Natural killer cell (primary cell): ENCODE results near the gene ARHGAP6. TPM values are rescaled to one million over a fixed set of nuclear protein-coding genes. Genes with fewer than 3 reads are reported as not detected.

Source experiments
- ATAC-seq, 3 donors: fragments of 150-1000 bp in 2 of 3; fragments of 200-7000 bp in 1 of 3; cut with Tn5 transposase; 1 replicate in 1 of 3; 2 replicates in 2 of 3; pipeline ENCODE4 v1.10.0; 2021; ENCODE audit warnings: mild to moderate bottlenecking in 2 of 3, moderate library complexity in 2 of 3
- DNase-seq, 2 donors: peaks; one replicate each; pipeline versions ENCODE4 v3.0.0 to v3.0.0-alpha.2; 2013 to 2021; ENCODE audit warnings: mixed read lengths in 1 of 2
- H3K27ac ChIP-seq: one replicate; pipeline ENCODE4 v1.5.1; 2013; ENCODE audit warnings: mild to moderate bottlenecking, low read length
- H3K27me3 ChIP-seq: one replicate; pipeline ENCODE4 v1.6.1; 2013; ENCODE audit warnings: low read length; ENCODE audit not compliant: control insufficient read depth, insufficient read depth
- H3K36me3 ChIP-seq: one replicate; pipeline ENCODE4 v1.6.1; 2013; ENCODE audit warnings: low read length; ENCODE audit not compliant: control insufficient read depth, insufficient read depth
- H3K4me1 ChIP-seq: one replicate; pipeline ENCODE4 v1.6.1; 2013; ENCODE audit warnings: low read length; ENCODE audit not compliant: control insufficient read depth, insufficient read depth
- H3K4me3 ChIP-seq: one replicate; pipeline ENCODE4 v1.5.1; 2013; ENCODE audit warnings: low read length
- H3K9me3 ChIP-seq: one replicate; pipeline ENCODE4 v1.6.1; 2013; ENCODE audit warnings: low read length; ENCODE audit not compliant: control insufficient read depth, insufficient read depth
- H3K27ac Mint-ChIP-seq, 2 donors: one replicate each; pipeline ENCODE4 v1.8.0; 2022; ENCODE audit warnings: mild to moderate bottlenecking in 2 of 2, mixed read lengths in 2 of 2, moderate library complexity in 1 of 2
- H3K27me3 Mint-ChIP-seq, 2 donors: one replicate each; pipeline ENCODE4 v1.8.0; 2022; ENCODE audit warnings: low read depth in 2 of 2, mixed read lengths in 2 of 2
- H3K36me3 Mint-ChIP-seq: one replicate; pipeline ENCODE4 v1.8.0; 2022; ENCODE audit warnings: mixed read lengths
- H3K4me1 Mint-ChIP-seq, 2 donors: one replicate each; pipeline ENCODE4 v1.8.0; 2022; ENCODE audit warnings: mixed read lengths in 2 of 2
- H3K4me3 Mint-ChIP-seq: one replicate; pipeline ENCODE4 v1.8.0; 2022; ENCODE audit warnings: mild to moderate bottlenecking, moderate library complexity, mixed read lengths
- H3K9me3 Mint-ChIP-seq, 2 donors: one replicate each; pipeline ENCODE4 v1.8.0; 2022; ENCODE audit warnings: mixed read lengths in 2 of 2
- WGBS: methylation state at CpG from one replicate; pipeline ENCODE4 v1.1.7; 2013; ENCODE audit warnings: missing lambda C conversion rate; ENCODE audit not compliant: insufficient coverage; 5-methylcytosine and 5-hydroxymethylcytosine counted together
- intact Hi-C: fragments of 100-400 bp; cut with micrococcal nuclease; formaldehyde crosslinking; loops from one replicate; pipeline ENCODE4 v1.14.2; 2022
- total RNA-seq, 4 donors: library from RNA; stranded (reverse); fragments of 120-200 nt in 1 of 4; gene quantifications; one replicate each; pipeline versions ENCODE4 v1.2.3 to v1.2.4, GENCODE V29; 2013 to 2022
- TF ChIP-seq, protein P1 (sequence below): fragments of 200-600 bp; IDR thresholded peaks from one replicate; pipeline ENCODE4 v1.8.0; 2022; ENCODE audit warnings: antibody characterized with exemption

The ARHGAP6 gene
- total RNA-seq, 3 donors from 2014 or later (not counting 1 experiment from before 2014, with no cell fraction given), result 0.32 to 1.9 (median 1.8) TPM

DNA sequence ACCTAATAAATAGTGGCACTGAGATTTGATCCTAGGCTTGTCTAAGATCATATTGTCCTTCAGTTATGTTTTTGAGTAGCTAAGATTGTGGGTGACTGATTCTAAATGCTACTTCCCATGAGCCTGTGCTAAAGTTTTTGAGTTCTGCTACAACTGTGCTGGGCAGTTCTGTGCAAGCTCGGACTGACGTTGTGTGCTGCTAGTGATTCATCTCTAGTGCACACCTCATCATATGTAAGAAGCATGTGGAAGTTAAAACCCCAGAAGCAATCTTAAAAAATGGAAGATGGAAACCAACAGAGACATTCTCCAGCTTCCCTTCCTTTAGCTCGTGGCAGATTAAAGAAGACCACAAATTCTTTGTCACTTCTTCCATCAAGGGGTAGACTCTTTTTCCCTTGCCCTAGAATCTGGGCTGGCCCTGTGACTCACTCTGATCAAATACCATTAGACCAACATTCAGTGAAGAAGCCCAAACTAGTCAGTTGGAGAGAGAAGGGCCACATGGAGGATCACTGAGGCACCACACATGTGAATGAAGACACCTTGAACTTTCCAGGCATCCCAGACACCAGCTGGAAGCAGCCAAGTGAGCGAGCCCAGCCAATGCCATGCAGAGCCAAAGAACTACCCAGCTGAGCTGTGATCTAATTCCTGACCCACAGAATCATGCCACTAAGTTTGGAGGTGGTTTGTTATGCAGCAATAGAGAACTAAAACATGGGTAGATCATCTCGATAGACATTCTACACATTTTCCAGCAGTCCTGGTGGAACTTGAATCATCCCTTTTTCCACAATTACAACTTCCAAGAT is 16.8 kb downstream of the ARHGAP6 start:
- H3K4me3 Mint-ChIP-seq, result no peak overlapping the region
- H3K9me3 Mint-ChIP-seq, result no peaks in the 10 kb centered on the region
- DNase-seq (no peak), ATAC-seq (no peak)
- intact Hi-C loops, result no loop called here
- H3K9me3 ChIP-seq, result no peaks in the 10 kb centered on the region
- H3K36me3 Mint-ChIP-seq, result no peaks in the 10 kb centered on the region
- WGBS, result 90% methylated on average over 4 of the region's 5 CpGs
- H3K27me3 Mint-ChIP-seq, result peaks cover 0 to 30% of the 10 kb centered on the region in 2 donors
- H3K4me1 Mint-ChIP-seq, result no peaks in the 10 kb centered on the region
- no peaks in the 10 kb centered on the region for H3K27me3 ChIP-seq
- no peaks in the 10 kb centered on the region for H3K36me3 ChIP-seq
- no peak overlapping the region for H3K4me3 ChIP-seq
- no peaks in the 10 kb centered on the region for H3K4me1 ChIP-seq
- no peak overlapping the region for H3K27ac ChIP-seq
- TF ChIP-seq, protein P1, sequence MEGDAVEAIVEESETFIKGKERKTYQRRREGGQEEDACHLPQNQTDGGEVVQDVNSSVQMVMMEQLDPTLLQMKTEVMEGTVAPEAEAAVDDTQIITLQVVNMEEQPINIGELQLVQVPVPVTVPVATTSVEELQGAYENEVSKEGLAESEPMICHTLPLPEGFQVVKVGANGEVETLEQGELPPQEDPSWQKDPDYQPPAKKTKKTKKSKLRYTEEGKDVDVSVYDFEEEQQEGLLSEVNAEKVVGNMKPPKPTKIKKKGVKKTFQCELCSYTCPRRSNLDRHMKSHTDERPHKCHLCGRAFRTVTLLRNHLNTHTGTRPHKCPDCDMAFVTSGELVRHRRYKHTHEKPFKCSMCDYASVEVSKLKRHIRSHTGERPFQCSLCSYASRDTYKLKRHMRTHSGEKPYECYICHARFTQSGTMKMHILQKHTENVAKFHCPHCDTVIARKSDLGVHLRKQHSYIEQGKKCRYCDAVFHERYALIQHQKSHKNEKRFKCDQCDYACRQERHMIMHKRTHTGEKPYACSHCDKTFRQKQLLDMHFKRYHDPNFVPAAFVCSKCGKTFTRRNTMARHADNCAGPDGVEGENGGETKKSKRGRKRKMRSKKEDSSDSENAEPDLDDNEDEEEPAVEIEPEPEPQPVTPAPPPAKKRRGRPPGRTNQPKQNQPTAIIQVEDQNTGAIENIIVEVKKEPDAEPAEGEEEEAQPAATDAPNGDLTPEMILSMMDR, result no peak
- H3K27ac Mint-ChIP-seq, result no peak overlapping the region

GRCh38 chrX:11647138-11647537 is 18.6 kb downstream of the ARHGAP6 start:
- TF ChIP-seq, protein P1, result no peak
- DNase-seq (no peak), ATAC-seq (no peak)
- Mint-ChIP-seq H3K9me3 (no peaks in the 10 kb centered on the region), H3K27ac (no peak overlapping the region), H3K4me1 (no peaks in the 10 kb centered on the region), H3K27me3 (peaks cover 0 to 35% of the 10 kb centered on the region in 2 donors), H3K4me3 (no peak overlapping the region), H3K36me3 (no peaks in the 10 kb centered on the region)
- no peaks in the 10 kb centered on the region for H3K36me3 ChIP-seq
- H3K4me3 ChIP-seq, result no peak overlapping the region
- no peaks in the 10 kb centered on the region for H3K9me3 ChIP-seq
- no peak overlapping the region for H3K27ac ChIP-seq
- H3K27me3 ChIP-seq, result no peaks in the 10 kb centered on the region
- intact Hi-C loops, result no loop called here
- WGBS, result 65% methylated on average over 3 of the region's 3 CpGs
- H3K4me1 ChIP-seq, result no peaks in the 10 kb centered on the region

DNA sequence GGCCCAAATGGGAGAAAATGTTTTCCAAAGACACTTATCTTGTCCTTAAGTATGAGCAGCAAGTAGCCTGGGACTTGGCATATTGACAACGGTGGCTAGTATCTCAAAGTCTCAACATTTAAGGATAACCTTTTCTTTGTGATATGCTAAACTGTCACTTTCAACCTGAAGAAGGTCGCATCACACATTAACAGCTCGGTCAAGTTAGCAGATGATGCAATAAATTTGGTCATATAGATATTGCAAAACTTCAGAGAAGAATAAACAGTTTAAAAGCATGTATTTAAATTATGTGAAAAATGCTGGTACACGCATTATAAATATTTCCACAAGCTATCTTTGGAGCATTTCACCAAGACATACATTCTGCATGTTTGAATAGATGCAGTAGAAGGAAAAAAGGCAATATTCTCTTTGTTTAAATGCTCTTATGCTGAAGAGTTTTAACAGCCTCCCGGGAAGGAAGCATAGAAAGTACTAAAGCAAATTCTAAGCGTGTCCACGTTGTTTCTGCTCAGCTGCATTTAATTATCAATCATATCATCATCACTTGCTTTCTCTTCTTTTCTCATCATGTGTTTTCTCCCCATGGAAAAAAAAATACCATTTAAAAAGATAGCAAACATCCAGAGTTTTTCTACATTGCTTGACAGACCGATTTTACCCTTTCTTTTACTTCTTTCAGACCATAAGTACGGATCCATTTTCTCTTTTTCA is 24.2 kb downstream of the ARHGAP6 start:
- TF ChIP-seq, protein P1, result no peak
- ATAC-seq (no peak), DNase-seq (no peak)
- Mint-ChIP-seq H3K4me3 (no peak overlapping the region), H3K4me1 (no peaks in the 10 kb centered on the region), H3K27me3 (peaks cover 3 to 24% of the 10 kb centered on the region in 2 donors), H3K9me3 (no peaks in the 10 kb centered on the region), H3K27ac (no peak overlapping the region), H3K36me3 (no peaks in the 10 kb centered on the region)
- 77% methylated on average over 6 of the region's 9 CpGs for WGBS
- Histone ChIP-seq H3K27ac (no peak overlapping the region), H3K36me3 (no peaks in the 10 kb centered on the region), H3K4me3 (no peak overlapping the region), H3K9me3 (no peaks in the 10 kb centered on the region), H3K27me3 (no peaks in the 10 kb centered on the region), H3K4me1 (no peaks in the 10 kb centered on the region)
- intact Hi-C loops, result no loop called here
